ENCODE results near the gene NCEH1. TPM values are rescaled to one million over a fixed set of nuclear protein-coding genes. Genes with fewer than 3 reads are reported as not detected.
A peak's percentile ranks its signal among the peaks of the same experiment; 100 is the strongest.

Gene NCEH1
- total RNA-seq, 2 donors from 2014 or later = 9.1 to 12.7 TPM

DNA sequence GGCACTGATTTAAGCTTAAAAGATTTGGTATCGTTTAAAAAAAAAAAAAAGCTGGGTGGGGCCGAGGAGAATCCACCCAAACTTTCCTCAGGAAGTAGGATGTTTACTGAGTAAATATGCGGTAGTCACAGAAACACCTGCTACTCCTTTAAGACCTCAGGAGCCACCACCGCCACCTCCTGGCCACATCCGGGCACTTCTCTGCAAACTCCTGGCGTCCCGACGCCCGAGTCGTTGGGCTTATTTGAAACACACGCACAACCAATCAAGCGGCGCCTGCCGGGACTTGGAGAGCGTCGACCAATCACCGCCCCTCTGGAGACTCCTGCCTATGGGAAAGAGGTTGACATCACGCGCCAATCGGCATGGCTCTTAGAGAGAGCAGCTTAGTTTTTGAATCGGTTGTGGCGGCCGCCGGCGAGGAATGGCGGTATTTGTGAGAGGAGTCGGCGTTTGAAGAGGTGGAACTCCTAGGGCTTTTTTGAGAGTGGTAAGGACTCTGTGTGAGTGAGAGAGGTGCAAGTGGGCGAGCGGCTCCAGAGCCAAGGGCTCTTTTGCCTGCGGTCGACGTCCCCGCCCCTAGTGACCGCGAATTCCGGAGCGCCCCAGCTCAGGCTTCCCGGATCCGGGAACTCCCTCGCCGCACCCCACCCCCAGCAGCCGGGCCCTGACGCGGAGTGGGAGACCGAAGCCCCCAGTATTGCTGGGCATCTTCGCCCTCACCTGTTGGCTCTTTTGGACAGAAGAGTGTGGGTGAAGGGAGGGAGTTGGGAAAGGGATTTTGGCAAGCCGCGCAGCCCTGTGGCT, 39.7 kb upstream of the NCEH1 start, which contains the start of gene ECT2:
TSS of gene ECT2 (plus strand) at position 359 of the 807 bp plus-strand sequence. CDS start 3,805 bp downstream, outside the sequence.
- peak; percentile 94 for TF ChIP-seq POLR2AphosphoS5 (IDR thresholded peaks at IDR 0.05)
- TF ChIP-seq POLR2A (IDR thresholded peaks at IDR 0.05) = peak; percentile 52
- TF ChIP-seq, protein P1, sequence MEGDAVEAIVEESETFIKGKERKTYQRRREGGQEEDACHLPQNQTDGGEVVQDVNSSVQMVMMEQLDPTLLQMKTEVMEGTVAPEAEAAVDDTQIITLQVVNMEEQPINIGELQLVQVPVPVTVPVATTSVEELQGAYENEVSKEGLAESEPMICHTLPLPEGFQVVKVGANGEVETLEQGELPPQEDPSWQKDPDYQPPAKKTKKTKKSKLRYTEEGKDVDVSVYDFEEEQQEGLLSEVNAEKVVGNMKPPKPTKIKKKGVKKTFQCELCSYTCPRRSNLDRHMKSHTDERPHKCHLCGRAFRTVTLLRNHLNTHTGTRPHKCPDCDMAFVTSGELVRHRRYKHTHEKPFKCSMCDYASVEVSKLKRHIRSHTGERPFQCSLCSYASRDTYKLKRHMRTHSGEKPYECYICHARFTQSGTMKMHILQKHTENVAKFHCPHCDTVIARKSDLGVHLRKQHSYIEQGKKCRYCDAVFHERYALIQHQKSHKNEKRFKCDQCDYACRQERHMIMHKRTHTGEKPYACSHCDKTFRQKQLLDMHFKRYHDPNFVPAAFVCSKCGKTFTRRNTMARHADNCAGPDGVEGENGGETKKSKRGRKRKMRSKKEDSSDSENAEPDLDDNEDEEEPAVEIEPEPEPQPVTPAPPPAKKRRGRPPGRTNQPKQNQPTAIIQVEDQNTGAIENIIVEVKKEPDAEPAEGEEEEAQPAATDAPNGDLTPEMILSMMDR (IDR thresholded peaks at IDR 0.05) = peak; percentile 41 to 89 (median 74)
- Histone ChIP-seq H3K27me3 (replicated peaks; ENCODE audit: insufficient read depth) (no peaks in the 10 kb centered on the region), H3K27ac (peak within 1 kb of the TSS; percentile 59 to 65), H3K36me3 (no peaks in the 10 kb centered on the region), H3K4me1 (replicated peaks) (no peaks in the 10 kb centered on the region), H3K9me3 (no peaks in the 10 kb centered on the region), H3K4me3 (peak within 1 kb of the TSS; percentile 55 to 63)
- intact Hi-C loops (cut with DNase I) = no loop called here
- WGBS = under 1% methylated on average over 49 of the region's 49 CpGs
- DNase-seq (ENCODE audit: low spot score) = peak; percentile 99

GRCh38 chr3:172750069-172750367, 39.2 kb upstream of the NCEH1 start:
- H3K4me3 ChIP-seq = peak overlapping the region; percentile 55 to 63
- DNase-seq (ENCODE audit: low spot score) = no peak
- no peaks in the 10 kb centered on the region for H3K27me3 ChIP-seq (replicated peaks; ENCODE audit: insufficient read depth)
- no peaks in the 10 kb centered on the region for H3K36me3 ChIP-seq
- intact Hi-C loops (cut with DNase I) = no loop called here
- TF ChIP-seq POLR2A (IDR thresholded peaks at IDR 0.05) = no peak
- no peak for TF ChIP-seq POLR2AphosphoS5 (IDR thresholded peaks at IDR 0.05)
- TF ChIP-seq, protein P1 (IDR thresholded peaks at IDR 0.05) = no peak
- no peaks in the 10 kb centered on the region for H3K9me3 ChIP-seq
- H3K4me1 ChIP-seq (replicated peaks) = no peaks in the 10 kb centered on the region
- WGBS = 13% methylated on average over 9 of the region's 9 CpGs
- H3K27ac ChIP-seq = peak overlapping the region in 1 of 2 donors; percentile 60

DNA sequence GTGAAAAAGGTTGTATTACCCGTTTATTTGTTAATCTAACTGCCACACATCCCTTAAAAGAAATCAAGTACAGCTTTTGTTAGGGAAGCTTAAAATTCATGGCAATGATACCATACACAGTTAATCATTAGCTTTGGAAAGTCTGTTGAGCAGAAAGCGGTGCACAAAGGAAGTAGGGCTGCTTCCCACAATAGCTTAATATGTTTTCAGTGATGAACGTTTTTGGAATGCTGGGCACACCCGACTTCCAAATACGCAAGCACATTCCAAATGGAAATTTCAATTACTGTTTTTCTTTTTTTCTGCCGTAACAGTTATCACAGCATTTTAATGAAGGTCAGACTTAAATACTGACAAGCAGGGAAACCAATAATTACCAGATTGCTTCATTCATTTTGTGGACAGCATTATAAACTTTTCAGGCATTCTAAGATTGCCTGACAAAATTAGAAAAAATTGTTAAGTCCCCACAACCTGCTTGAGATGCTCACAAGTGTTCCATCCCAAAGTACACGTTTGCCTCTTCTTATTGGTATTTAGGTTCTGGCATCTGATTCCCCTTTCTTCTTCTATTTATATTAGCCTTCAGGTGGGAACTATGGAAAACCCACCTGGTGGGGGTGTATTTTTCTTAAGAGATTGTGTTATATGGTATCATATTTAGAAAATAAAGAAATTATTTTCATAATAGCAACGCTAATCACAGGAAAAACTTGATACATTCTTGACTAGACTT, 38.5 kb upstream of the NCEH1 start:
- no peaks in the 10 kb centered on the region for H3K4me1 ChIP-seq (replicated peaks)
- intact Hi-C loops (cut with DNase I) = no loop called here

DNA sequence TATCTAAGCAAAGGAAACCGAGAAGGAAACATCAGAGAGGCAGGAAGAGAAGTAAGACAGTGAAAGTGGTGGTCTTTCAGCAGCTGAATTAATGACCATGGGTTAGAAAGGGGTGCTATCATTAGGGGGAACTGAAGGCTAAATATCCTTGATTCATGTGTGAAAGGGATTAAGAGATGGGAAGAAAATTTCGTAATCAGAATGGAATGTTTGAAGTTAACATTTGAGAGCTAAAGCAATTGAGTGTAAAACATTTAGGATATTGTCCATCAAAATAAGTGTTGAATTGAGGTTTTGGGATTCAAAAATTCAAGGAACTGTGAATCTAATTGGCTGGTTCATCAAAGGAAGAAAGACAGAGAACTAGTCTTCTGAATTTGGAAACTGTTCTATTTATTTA, 35.6 kb upstream of the NCEH1 start:
- no peak for DNase-seq (ENCODE audit: low spot score)
- intact Hi-C loops (cut with DNase I) = no loop called here
- Histone ChIP-seq H3K4me1 (replicated peaks) (no peaks in the 10 kb centered on the region), H3K9me3 (no peaks in the 10 kb centered on the region), H3K27me3 (replicated peaks; ENCODE audit: insufficient read depth) (no peaks in the 10 kb centered on the region), H3K27ac (no peak overlapping the region), H3K4me3 (no peak overlapping the region), H3K36me3 (no peaks in the 10 kb centered on the region)
- TF ChIP-seq POLR2AphosphoS5 (IDR thresholded peaks at IDR 0.05) = no peak
- no peak for TF ChIP-seq POLR2A (IDR thresholded peaks at IDR 0.05)
- TF ChIP-seq, protein P1 (IDR thresholded peaks at IDR 0.05) = no peak
- 74% methylated on average over 2 of the region's 2 CpGs for WGBS

More for the DNA sequence above, 38.5 kb upstream of the NCEH1 start:
- Histone ChIP-seq H3K27me3 (replicated peaks; ENCODE audit: insufficient read depth) (no peaks in the 10 kb centered on the region), H3K9me3 (no peaks in the 10 kb centered on the region), H3K4me3 (peak overlapping the region in 1 of 2 donors; percentile 55), H3K36me3 (no peaks in the 10 kb centered on the region), H3K27ac (peak overlapping the region; percentile 2 to 60)
- peak; percentile 14 for DNase-seq (ENCODE audit: low spot score)
- WGBS = 15% methylated on average over 8 of the region's 8 CpGs
- TF ChIP-seq POLR2A (IDR thresholded peaks at IDR 0.05) = no peak
- TF ChIP-seq POLR2AphosphoS5 (IDR thresholded peaks at IDR 0.05) = peak; percentile 45
- TF ChIP-seq, protein P1 (IDR thresholded peaks at IDR 0.05) = no peak

All from prostate gland (tissue), 2 donors.